Activated T-cell treated with anti-CD3 and anti-CD28 coated beads for 48 hours (primary cell): ENCODE measurements around the gene ZNF418.
"Not testable (repeated sequence)": the region's sequence is repeated elsewhere in the genome, so short reads cannot be mapped to it uniquely, and the experiment has no call there.

Experiments used
- DNase-seq: peaks from one replicate; pipeline ENCODE4 v3.0.0-alpha.2; 2020; ENCODE audit warnings: low read depth

The ZNF418 gene

GRCh38 chr19:57934820-57935665 is at the start of gene ZNF418:
Gene ZNF418 (minus strand): TSS chr19:57935402. CDS start chr19:57933822, 1,580 bp downstream.
- DNase-seq: peak; percentile 23

GRCh38 chr19:57978586-57979289 is 43.5 kb upstream of the ZNF418 start:
- no peak for DNase-seq

- no peak for DNase-seq
Measured at GRCh38 chr19:57974434-57974833, 39.2 kb upstream of the ZNF418 start, which contains the start of gene C19orf18. Gene C19orf18 (minus strand): TSS chr19:57974534. CDS start chr19:57974432, 102 bp downstream.

- DNase-seq: no peak
Measured at GRCh38 chr19:57964761-57965160, 29.6 kb upstream of the ZNF418 start.

- no peak for DNase-seq
Measured at GRCh38 chr19:57961785-57962184, 26.6 kb upstream of the ZNF418 start.

- no peak for DNase-seq
Measured at GRCh38 chr19:57954996-57955395, 19.8 kb upstream of the ZNF418 start.

GRCh38 chr19:57949702-57950101 is 14.5 kb upstream of the ZNF418 start:
- DNase-seq: no peak

GRCh38 chr19:57949296-57949695 is 14.1 kb upstream of the ZNF418 start:
- no peak for DNase-seq

GRCh38 chr19:57947419-57948134 is 12.4 kb upstream of the ZNF418 start, which contains the start of gene ZNF256:
Gene ZNF256 (minus strand): TSS chr19:57947706. CDS start chr19:57947474, 232 bp downstream.
- DNase-seq: peak; percentile 89

- DNase-seq: no peak
Measured at GRCh38 chr19:57947088-57947418, 11.9 kb upstream of the ZNF418 start.

- no peak for DNase-seq
Measured at GRCh38 chr19:57946316-57946715, 11.1 kb upstream of the ZNF418 start.

- DNase-seq: no peak
Measured at GRCh38 chr19:57941593-57941992, 6.4 kb upstream of the ZNF418 start.

GRCh38 chr19:57935731-57936130 is 529 bp upstream of the ZNF418 start:
- no peak for DNase-seq

GRCh38 chr19:57927587-57927986 is 7.6 kb downstream of the ZNF418 start:
- DNase-seq: no peak

GRCh38 chr19:57916168-57916995 is 18.8 kb downstream of the ZNF418 start, which contains the start of gene ZNF417:
Gene ZNF417 (minus strand): TSS chr19:57916592. CDS start chr19:57916411, 181 bp downstream.
- peak; percentile 75 for DNase-seq

- DNase-seq: no peak
Measured at GRCh38 chr19:57914531-57914930, 20.7 kb downstream of the ZNF418 start.

- DNase-seq: no peak
Measured at GRCh38 chr19:57907394-57907793, 27.8 kb downstream of the ZNF418 start.

- no peak for DNase-seq
Measured at GRCh38 chr19:57905258-57905657, 29.9 kb downstream of the ZNF418 start.

- no peak for DNase-seq
Measured at GRCh38 chr19:57903618-57904184, 31.5 kb downstream of the ZNF418 start.

- no peak for DNase-seq
Measured at GRCh38 chr19:57900311-57900710, 34.9 kb downstream of the ZNF418 start.

GRCh38 chr19:57890706-57891105 is 44.5 kb downstream of the ZNF418 start:
- not testable (repeated sequence) for DNase-seq
